Measurements from ENCODE around the gene MAS1.

DNA sequence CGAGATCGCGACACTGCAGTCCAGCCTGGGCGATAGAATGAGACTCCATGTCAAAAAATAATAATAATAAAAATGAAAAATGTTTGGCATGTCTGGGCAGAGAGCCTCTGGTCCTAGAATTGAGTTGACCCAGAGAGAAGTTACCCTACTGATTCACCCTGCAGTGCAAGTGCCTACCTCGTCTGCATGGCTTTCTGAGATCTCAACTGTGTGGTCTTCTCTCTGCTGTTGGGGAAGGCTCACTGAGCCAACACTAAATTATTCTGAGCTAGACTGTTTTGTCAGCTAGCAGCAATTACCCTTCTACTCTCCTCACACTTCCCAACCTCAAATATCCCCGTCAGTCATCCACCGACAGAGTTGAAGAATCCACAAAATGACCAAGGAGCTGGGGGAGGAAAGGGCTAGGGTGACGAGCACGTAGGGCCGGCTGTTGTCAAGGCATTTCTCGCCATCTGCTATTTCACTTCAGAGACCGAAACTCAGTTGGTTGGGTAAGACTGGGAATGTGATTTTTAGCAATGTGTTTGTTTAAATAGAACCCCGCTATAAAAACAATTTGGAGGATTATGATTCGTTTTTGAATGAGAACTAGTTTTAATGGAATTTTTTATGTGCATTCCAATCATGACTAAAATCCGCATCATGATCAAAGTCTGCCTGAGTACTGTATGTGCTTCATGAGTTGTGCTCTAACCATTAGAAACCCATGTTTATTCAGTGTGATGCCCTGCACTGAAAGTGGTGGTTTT, 9.4 kb downstream of the MAS1 start:
- no peak for TF ChIP-seq POLR2A (IDR thresholded peaks at IDR 0.05; ENCODE audit: low read depth, low read length)
- no peak for TF ChIP-seq TAF1 (IDR thresholded peaks at IDR 0.05; ENCODE audit: borderline replicate concordance, low read depth, low read length)

Measured in GM12892 (cell line).